ENCODE results near the gene HERC4.

- TF ChIP-seq POLR2AphosphoS5 (IDR thresholded peaks at IDR 0.05; ENCODE audit: low read depth, low read length) (no peak), TAF1 (IDR thresholded peaks at IDR 0.05; ENCODE audit: low read depth, low read length) (no peak), POLR2A (IDR thresholded peaks at IDR 0.05; ENCODE audit: low read depth, low read length) (no peak), SPI1 (IDR thresholded peaks at IDR 0.05; ENCODE audit: low read depth, low read length) (no peak)
Measured at GRCh38 chr10:68090586-68090985, 15.5 kb upstream of the HERC4 start.

Measured in GM12891 (cell line).